Measurements from ENCODE around the gene AGRP.

- no peak for TF ChIP-seq CTCF (IDR thresholded peaks at IDR 0.05)
- TF ChIP-seq POLR2A (IDR thresholded peaks at IDR 0.05), result no peak
These were observed 21.1 kb downstream of the AGRP start for GRCh38 chr16:67462279-67462655.

Measured in thyroid gland (tissue), 4 donors.